B cell (primary cell): ENCODE measurements around the gene CACNA1D. TPM values are rescaled to one million over a fixed set of nuclear protein-coding genes. Genes with fewer than 3 reads are reported as not detected.

ENCODE experiments used
- ATAC-seq: fragments of 200-7000 bp; cut with Tn5 transposase; one replicate; pipeline ENCODE4 v1.10.0; 2021; ENCODE audit warnings: low read depth, mild to moderate bottlenecking, moderate number of reproducible peaks, moderate library complexity
- CTCF ChIA-PET: fragments of 350-600 bp; sonication (Branson Sonifier 250); formaldehyde crosslinking; loops from one replicate; lab custom pipeline; 2021; ENCODE audit warnings: antibody characterized with exemption, inconsistent platforms; lab: Charles Lee
- POLR2A ChIA-PET: fragments of 350-600 bp; sonication (Branson Sonifier 250); formaldehyde crosslinking; loops from one replicate; lab custom pipeline; 2021; ENCODE audit warnings: antibody characterized with exemption; lab: Charles Lee
- DNase-seq: peaks from one replicate; pipeline ENCODE4 v3.0.0; 2013
- H2AFZ ChIP-seq: 2 replicates; pipeline ENCODE4 v1.6.1; 2012; ENCODE audit warnings: mild to moderate bottlenecking, low read depth, low read length; ENCODE audit not compliant: insufficient read depth, poor library complexity, severe bottlenecking
- H3K27ac ChIP-seq, 2 donors: 1 replicate in 1 of 2; 2 replicates in 1 of 2; pipeline ENCODE4 v1.5.1; 2012 to 2013; ENCODE audit warnings: low read length in 2 of 2, mild to moderate bottlenecking in 2 of 2, moderate library complexity in 1 of 2
- H3K27me3 ChIP-seq, 4 experiments: fragments of 200-600 bp in 1 of 4; sonication (generic) in 1 of 4; replicated peaks in 1 of 4; 1 replicate in 2 of 4; 2 replicates in 2 of 4; pipeline versions ENCODE4 v1.6.1 to v1.7.0; 2013 to 2016; ENCODE audit warnings: low read length in 3 of 4, mild to moderate bottlenecking in 2 of 4, mixed read lengths in 1 of 4, moderate library complexity in 1 of 4; ENCODE audit not compliant: insufficient read depth in 4 of 4, control insufficient read depth in 3 of 4; ENCODE audit errors: control extremely low read depth in 1 of 4
- H3K36me3 ChIP-seq, 2 experiments: replicated peaks in 1 of 2; 1 replicate in 1 of 2; 2 replicates in 1 of 2; pipeline versions ENCODE4 v1.6.1 to v1.7.1; 2013; ENCODE audit warnings: low read length in 1 of 2; ENCODE audit not compliant: insufficient read depth in 2 of 2, control insufficient read depth in 1 of 2; ENCODE audit errors: control extremely low read depth in 1 of 2, extremely low read depth in 1 of 2
- H3K4me1 ChIP-seq, 2 donors: fragments of 200-600 bp in 1 of 2; sonication (generic) in 1 of 2; 1 replicate in 1 of 2; 2 replicates in 1 of 2; pipeline versions ENCODE4 v1.5.1 to v1.6.1; 2013 to 2017; ENCODE audit warnings: low read length in 2 of 2; ENCODE audit not compliant: control insufficient read depth in 2 of 2, insufficient read depth in 2 of 2
- H3K4me2 ChIP-seq: replicated peaks from 2 replicates; pipeline ENCODE3; 2012; ENCODE audit warnings: mild to moderate bottlenecking, low read depth, low read length; ENCODE audit not compliant: poor library complexity, severe bottlenecking
- H3K4me3 ChIP-seq, 5 experiments: fragments of 200-600 bp in 1 of 5; sonication (generic) in 1 of 5; 1 replicate in 3 of 5; 2 replicates in 2 of 5; pipeline versions ENCODE4 v1.5.1 to v1.7.0; 2011 to 2016; ENCODE audit warnings: low read length in 4 of 5, mild to moderate bottlenecking in 4 of 5, low read depth in 2 of 5, control low read depth in 1 of 5, moderate library complexity in 1 of 5; ENCODE audit not compliant: insufficient read depth in 1 of 5; ENCODE audit errors: control extremely low read depth in 1 of 5, extremely low read depth in 1 of 5
- H3K79me2 ChIP-seq: fragments of 200-600 bp; sonication (generic); one replicate; pipeline ENCODE4 v1.6.0; 2016; ENCODE audit warnings: low read length; ENCODE audit not compliant: control insufficient read depth, insufficient read depth
- H3K9ac ChIP-seq: fragments of 200-600 bp; sonication (generic); 2 replicates; pipeline ENCODE4 v1.6.1; 2017; ENCODE audit warnings: mild to moderate bottlenecking, low read length, moderate library complexity
- H3K9me3 ChIP-seq, 3 donors: one replicate each; pipeline versions ENCODE4 v1.6.1 to v1.7.1; 2013; ENCODE audit warnings: low read length in 2 of 3; ENCODE audit not compliant: control insufficient read depth in 2 of 3, insufficient read depth in 1 of 3; ENCODE audit errors: control extremely low read depth in 1 of 3
- H4K20me1 ChIP-seq: 2 replicates; pipeline ENCODE4 v1.6.0; 2012; ENCODE audit warnings: mild to moderate bottlenecking, low read length; ENCODE audit not compliant: insufficient read depth, control insufficient read depth, poor library complexity, severe bottlenecking
- H3K27ac Mint-ChIP-seq: one replicate; pipeline ENCODE4 v1.8.0; 2021; ENCODE audit warnings: mixed read lengths
- H3K27me3 Mint-ChIP-seq: one replicate; pipeline ENCODE4 v1.8.0; 2021; ENCODE audit warnings: mixed read lengths
- H3K4me1 Mint-ChIP-seq: one replicate; pipeline ENCODE4 v1.8.0; 2021; ENCODE audit warnings: mixed read lengths
- H3K4me3 Mint-ChIP-seq: one replicate; pipeline ENCODE4 v1.8.0; 2021; ENCODE audit warnings: mixed read lengths
- H3K9me3 Mint-ChIP-seq: one replicate; pipeline ENCODE4 v1.8.0; 2022; ENCODE audit warnings: mixed read lengths; ENCODE audit not compliant: insufficient read depth
- CTCF ChIP-seq: fragments of 200-600 bp; IDR thresholded peaks from one replicate; pipeline ENCODE4 v1.8.0; 2022; ENCODE audit warnings: antibody characterized with exemption, mild to moderate bottlenecking
- EZH2 ChIP-seq: IDR thresholded peaks from 2 replicates; pipeline ENCODE4 v1.6.1; 2012; ENCODE audit warnings: borderline replicate concordance, low read depth, mild to moderate bottlenecking, moderate library complexity, low read length; ENCODE audit not compliant: insufficient read depth, poor library complexity, severe bottlenecking
- WGBS: methylation state at CpG from one replicate; pipeline ENCODE4 v1.1.5; 2013; ENCODE audit warnings: missing lambda C conversion rate; ENCODE audit not compliant: insufficient coverage; 5-methylcytosine and 5-hydroxymethylcytosine counted together
- intact Hi-C: fragments of 100-400 bp; cut with micrococcal nuclease; formaldehyde crosslinking; loops from one replicate; pipeline ENCODE4 v1.10.0; 2022
- polyA plus RNA-seq: library from polyadenylated mRNA; depleted of rRNA; stranded (reverse); fragments of >200 nt; gene quantifications from 2 replicates; pipeline ENCODE4 v1.2.3, GENCODE V29; 2012
- total RNA-seq, 2 donors: library from RNA; stranded (reverse); fragments of 120-200 nt in 1 of 2; gene quantifications; 1 replicate in 1 of 2; 2 replicates in 1 of 2; pipeline versions ENCODE4 v1.2.3 to v1.2.4, GENCODE V29; 2013 to 2022

Gene CACNA1D
- total and polyA plus RNA-seq, 2 donors (not counting 1 experiment from before 2014, with no cell fraction given), result 0.06 to 0.07 TPM

GRCh38 chr3:53691885-53692284 is 197.5 kb downstream of the CACNA1D start:
- Mint-ChIP-seq H3K27me3 (peaks cover 20% of the 10 kb centered on the region), H3K27ac (no peak overlapping the region), H3K4me3 (no peak overlapping the region), H3K9me3 (no peaks in the 10 kb centered on the region), H3K4me1 (peaks cover 4% of the 10 kb centered on the region)
- no peak for TF ChIP-seq CTCF
- no peak for TF ChIP-seq EZH2
- H3K9ac ChIP-seq, result no peak overlapping the region
- ChIA-PET CTCF (interaction anchor here (1.4 kb wide), 2 partner anchors 11 to 18 kb away, joined by 3 to 4 read pairs; no protein-coding TSS in a partner anchor), POLR2A (no interaction called here)
- H4K20me1 ChIP-seq, result no peaks in the 10 kb centered on the region
- intact Hi-C loops, result no loop called here
- no CpG with 5 or more reads among the region's 3 CpGs for WGBS
- H3K4me2 ChIP-seq, result no peak overlapping the region
- no peaks in the 10 kb centered on the region for H3K79me2 ChIP-seq
- H3K27ac ChIP-seq, result no peak overlapping the region
- peaks cover 2% of the 10 kb centered on the region in 2 donors for H3K4me1 ChIP-seq
- ATAC-seq (no peak), DNase-seq (no peak)
- no peaks in the 10 kb centered on the region for H3K36me3 ChIP-seq
- no peaks in the 10 kb centered on the region for H3K9me3 ChIP-seq
- H3K4me3 ChIP-seq, result no peak overlapping the region
- H2AFZ ChIP-seq, result no peak overlapping the region
- peaks cover 0 to 6% (median 3%) of the 10 kb centered on the region in 4 experiments for H3K27me3 ChIP-seq

- Mint-ChIP-seq H3K9me3 (no peaks in the 10 kb centered on the region), H3K4me1 (peaks cover 4% of the 10 kb centered on the region), H3K27ac (no peak overlapping the region), H3K27me3 (peaks cover 19% of the 10 kb centered on the region), H3K4me3 (no peak overlapping the region)
- ATAC-seq (no peak), DNase-seq (no peak)
- 0% methylated on average over 1 of the region's 2 CpGs for WGBS
- Histone ChIP-seq H4K20me1 (no peaks in the 10 kb centered on the region), H3K4me2 (no peak overlapping the region), H3K9me3 (no peaks in the 10 kb centered on the region), H3K36me3 (no peaks in the 10 kb centered on the region), H3K27ac (no peak overlapping the region), H3K79me2 (no peaks in the 10 kb centered on the region), H3K27me3 (peaks cover 0 to 6% (median 3%) of the 10 kb centered on the region in 4 experiments), H3K4me3 (no peak overlapping the region), H2AFZ (no peak overlapping the region), H3K9ac (no peak overlapping the region), H3K4me1 (peaks cover 2% of the 10 kb centered on the region in 2 donors)
- ChIA-PET CTCF (no interaction called here), POLR2A (no interaction called here)
- intact Hi-C loops, result no loop called here
- TF ChIP-seq CTCF (no peak), EZH2 (no peak)
These were observed 199.0 kb downstream of the CACNA1D start for GRCh38 chr3:53693451-53693850.
